A549 (cell line): ENCODE data around the gene BTBD16. TPM values are rescaled to one million over a fixed set of nuclear protein-coding genes. Genes with fewer than 3 reads are reported as not detected.

Source experiments
- ATAC-seq, 2 experiments: fragments of 200-7000 bp in 1 of 2; fragments of >200 bp in 1 of 2; cut with Nextera tagmentation in 1 of 2; cut with Tn5 transposase in 1 of 2; 3 replicates each; pipeline versions ENCODE4 v1.8.0 to v1.9.1; 2018 to 2020; ENCODE audit warnings: mild to moderate bottlenecking in 1 of 2, moderate library complexity in 1 of 2
- CTCF ChIA-PET: fragments of 300-600 bp; sonication (Branson Sonifier 250); formaldehyde crosslinking; extraction: SDS; loops from one replicate; lab custom pipeline; 2021; ENCODE audit warnings: antibody characterized with exemption, inconsistent platforms; lab: Yijun Ruan, JAX
- POLR2A ChIA-PET: fragments of 350-600 bp; formaldehyde crosslinking; extraction: SDS; loops from one replicate; lab custom pipeline; 2021; ENCODE audit warnings: antibody characterized with exemption, inconsistent platforms; lab: Yijun Ruan, JAX
- DNase-seq, 2 experiments: peaks; one replicate each; pipeline versions ENCODE4 v3.0.0 to v3.0.0-alpha.2; 2011 to 2016; ENCODE audit warnings: low read depth in 1 of 2, low spot score in 1 of 2
- FAIRE-seq: peaks from 2 replicates; lab custom pipeline; 2011; peaks lifted over from hg19 to GRCh38; lab: Jason Lieb, UNC
- H3K27ac ChIP-seq, 2 experiments: fragments of >200 bp; sonication (Bioruptor Twin); formaldehyde crosslinking; 3 replicates each; pipeline ENCODE4 v1.5.1; 2016 to 2017
- H3K4me1 ChIP-seq: fragments of >200 bp; sonication (Bioruptor Twin); formaldehyde crosslinking; 3 replicates; pipeline ENCODE4 v1.6.1; 2016
- H3K4me2 ChIP-seq: fragments of >200 bp; sonication (Bioruptor Twin); formaldehyde crosslinking; 3 replicates; pipeline ENCODE4 v1.6.1; 2016
- H3K4me3 ChIP-seq: fragments of >200 bp; sonication (Bioruptor Twin); formaldehyde crosslinking; 3 replicates; pipeline ENCODE4 v1.5.1; 2016
- H3K9me3 ChIP-seq: fragments of >200 bp; sonication (Bioruptor Twin); formaldehyde crosslinking; 3 replicates; pipeline ENCODE4 v1.6.1; 2016
- CEBPB ChIP-seq, 2 experiments: fragments of >200 bp in 1 of 2; sonication (Bioruptor Twin) in 1 of 2; formaldehyde crosslinking in 1 of 2; IDR thresholded peaks; 2 replicates each; pipeline ENCODE4 v1.6.1; 2012 to 2016
- CHD4 ChIP-seq: fragments of 200-600 bp; sonication (generic); IDR thresholded peaks from 2 replicates; pipeline ENCODE4 v1.6.1; 2016; ENCODE audit warnings: antibody characterized with exemption, mild to moderate bottlenecking, borderline replicate concordance
- FOXS1 ChIP-seq: fragments of 250-450 bp; sonication (Bioruptor Pico); IDR thresholded peaks from 2 replicates; pipeline ENCODE4 v1.5.0; 2020; ENCODE audit warnings: mild to moderate bottlenecking, moderate library complexity
- GATA3 ChIP-seq: IDR thresholded peaks from 2 replicates; pipeline ENCODE4 v1.6.1; 2012; ENCODE audit warnings: borderline replicate concordance
- HOXB5 ChIP-seq: fragments of 250-450 bp; sonication (Bioruptor Pico); IDR thresholded peaks from 2 replicates; pipeline ENCODE4 v1.5.0; 2020; ENCODE audit warnings: mild to moderate bottlenecking, moderate library complexity
- JUN ChIP-seq, 2 experiments: fragments of >200 bp; sonication (Bioruptor Twin); formaldehyde crosslinking; IDR thresholded peaks; 2 replicates in 1 of 2; 3 replicates in 1 of 2; pipeline ENCODE4 v1.6.1; 2016 to 2017
- JUNB ChIP-seq: fragments of >200 bp; sonication (Bioruptor Twin); formaldehyde crosslinking; IDR thresholded peaks from 2 replicates; pipeline ENCODE4 v1.6.1; 2016
- KDM1A ChIP-seq: fragments of 200-600 bp; sonication (generic); IDR thresholded peaks from 2 replicates; pipeline ENCODE4 v1.6.1; 2016; ENCODE audit warnings: low read depth, mild to moderate bottlenecking
- MAZ ChIP-seq: fragments of 150-350 bp; IDR thresholded peaks from 2 replicates; pipeline ENCODE4 v1.6.1; 2014; ENCODE audit warnings: antibody characterized with exemption, low read depth, low read length, borderline replicate concordance
- NFE2L2 ChIP-seq: fragments of 150-350 bp; conservative IDR thresholded peaks from 2 replicates; pipeline ENCODE4 v1.6.1; 2014; ENCODE audit warnings: low read length
- NPAS2 ChIP-seq: fragments of 250-450 bp; sonication (Bioruptor Pico); IDR thresholded peaks from 2 replicates; pipeline ENCODE4 v1.8.0; 2022; ENCODE audit warnings: mild to moderate bottlenecking, moderate library complexity, borderline replicate concordance
- NR3C1 ChIP-seq: fragments of >200 bp; sonication (Bioruptor Twin); formaldehyde crosslinking; IDR thresholded peaks from 3 replicates; pipeline ENCODE4 v1.6.1; 2017
- PHF8 ChIP-seq: fragments of 200-600 bp; sonication (generic); IDR thresholded peaks from 2 replicates; pipeline ENCODE4 v1.6.1; 2016; ENCODE audit warnings: low read depth, mild to moderate bottlenecking, antibody characterized with exemption, moderate library complexity, borderline replicate concordance
- POLR2A ChIP-seq: IDR thresholded peaks from 2 replicates; pipeline ENCODE4 v1.6.1; 2012; ENCODE audit warnings: mild to moderate bottlenecking, low read length
- RCOR1 ChIP-seq: fragments of 150-350 bp; IDR thresholded peaks from 2 replicates; pipeline ENCODE4 v1.6.1; 2014; ENCODE audit warnings: antibody characterized with exemption, low read length, low read depth
- ZFP36 ChIP-seq: fragments of 450-650 bp; IDR thresholded peaks from 2 replicates; pipeline ENCODE4 v1.6.1; 2014; ENCODE audit warnings: borderline replicate concordance; ENCODE audit not compliant: partially characterized antibody
- ZNF302 ChIP-seq: fragments of 250-450 bp; sonication (Bioruptor Pico); IDR thresholded peaks from 2 replicates; pipeline ENCODE4 v1.9.0; 2021; ENCODE audit warnings: inconsistent platforms, mild to moderate bottlenecking, moderate library complexity
- WGBS: methylation state at CpG from one replicate; pipeline ENCODE4 v1.1.6; 2017; ENCODE audit errors: missing lambda C conversion rate; 5-methylcytosine and 5-hydroxymethylcytosine counted together
- polyA plus RNA-seq, 4 experiments: library from polyadenylated mRNA; depleted of rRNA in 3 of 4; stranded (reverse); fragments of >200 nt; fragmentation: RNase III in 1 of 4; extraction: RNeasy Plus Mini Kit Qiagen cat#74134 plus additional on column Dnase treatment in 1 of 4; gene quantifications; 2 replicates in 3 of 4; 3 replicates in 1 of 4; pipeline ENCODE4 v1.2.3, GENCODE V29; 2011 to 2017
- TF ChIP-seq, protein P1 (sequence below): IDR thresholded peaks from 2 replicates; pipeline ENCODE4 v1.6.1; 2012
- TF ChIP-seq, protein P2 (sequence below): fragments of >200 bp; sonication (Bioruptor Twin); formaldehyde crosslinking; IDR thresholded peaks from 3 replicates; pipeline ENCODE4 v1.6.1; 2016
- TF ChIP-seq, protein P3 (sequence below): fragments of 250-450 bp; sonication (Bioruptor Pico); IDR thresholded peaks from 2 replicates; pipeline ENCODE4 v1.5.0; 2021; ENCODE audit warnings: mild to moderate bottlenecking, moderate library complexity, borderline replicate concordance

Gene BTBD16
- polyA plus RNA-seq, 2 of the 4 experiments (the other 2 are of a cell fraction): 0.32 to 2.1 TPM

DNA sequence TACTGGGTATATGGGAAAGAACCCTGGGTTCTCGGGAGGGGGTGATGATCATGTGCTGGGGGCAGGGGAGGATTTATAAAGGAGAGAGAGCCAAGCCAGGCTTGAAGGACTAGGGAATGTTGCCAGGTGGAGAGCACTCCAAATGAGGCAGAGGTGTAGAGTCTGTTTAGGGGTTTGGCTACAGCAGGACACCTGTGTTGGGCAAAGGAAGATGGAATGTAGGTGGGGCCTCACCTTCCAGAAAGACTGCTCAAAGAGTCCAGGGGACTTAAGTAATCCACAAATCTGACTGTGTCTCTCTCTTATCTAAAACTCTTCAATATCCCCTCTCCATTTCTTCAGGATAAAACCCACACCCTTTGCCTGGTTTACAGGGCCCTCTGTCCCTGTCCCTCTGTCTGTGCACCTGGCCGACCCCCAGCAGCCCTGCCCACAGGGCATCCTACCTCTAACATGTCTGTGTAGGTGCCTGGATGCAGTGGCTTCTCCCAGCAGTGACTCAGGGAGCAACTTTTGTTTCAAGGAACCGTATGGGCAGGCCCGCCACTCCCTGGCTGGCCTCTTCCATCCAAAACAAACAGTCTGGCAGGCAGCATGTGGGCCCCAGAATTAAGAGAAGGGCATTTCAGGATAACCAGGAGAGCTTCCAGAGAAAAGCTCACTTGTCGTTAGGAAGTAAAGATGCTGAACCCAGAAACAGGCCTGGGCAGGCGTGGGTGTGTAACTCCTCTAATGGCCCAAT, 92.8 kb downstream of the BTBD16 start:
- ATAC-seq: no peak; a peak in 1 of 6 replicates
- POLR2A ChIA-PET: interaction anchor here (0.6 to 1.3 kb wide), 2 partner anchors 8 to 10 kb away, joined by 3 read pairs; partner anchors contain the start of gene PLEKHA1
- TF ChIP-seq RCOR1 (no peak), PHF8 (no peak), KDM1A (no peak), GATA3 (no peak), CHD4 (no peak), ZNF302 (CRISPR knock-in tag) (no peak), JUNB (no peak), MAZ (no peak)
- TF ChIP-seq, protein P1, sequence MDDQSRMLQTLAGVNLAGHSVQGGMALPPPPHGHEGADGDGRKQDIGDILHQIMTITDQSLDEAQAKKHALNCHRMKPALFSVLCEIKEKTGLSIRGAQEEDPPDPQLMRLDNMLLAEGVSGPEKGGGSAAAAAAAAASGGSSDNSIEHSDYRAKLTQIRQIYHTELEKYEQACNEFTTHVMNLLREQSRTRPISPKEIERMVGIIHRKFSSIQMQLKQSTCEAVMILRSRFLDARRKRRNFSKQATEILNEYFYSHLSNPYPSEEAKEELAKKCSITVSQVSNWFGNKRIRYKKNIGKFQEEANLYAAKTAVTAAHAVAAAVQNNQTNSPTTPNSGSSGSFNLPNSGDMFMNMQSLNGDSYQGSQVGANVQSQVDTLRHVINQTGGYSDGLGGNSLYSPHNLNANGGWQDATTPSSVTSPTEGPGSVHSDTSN: no peak
- TF ChIP-seq, protein P2, sequence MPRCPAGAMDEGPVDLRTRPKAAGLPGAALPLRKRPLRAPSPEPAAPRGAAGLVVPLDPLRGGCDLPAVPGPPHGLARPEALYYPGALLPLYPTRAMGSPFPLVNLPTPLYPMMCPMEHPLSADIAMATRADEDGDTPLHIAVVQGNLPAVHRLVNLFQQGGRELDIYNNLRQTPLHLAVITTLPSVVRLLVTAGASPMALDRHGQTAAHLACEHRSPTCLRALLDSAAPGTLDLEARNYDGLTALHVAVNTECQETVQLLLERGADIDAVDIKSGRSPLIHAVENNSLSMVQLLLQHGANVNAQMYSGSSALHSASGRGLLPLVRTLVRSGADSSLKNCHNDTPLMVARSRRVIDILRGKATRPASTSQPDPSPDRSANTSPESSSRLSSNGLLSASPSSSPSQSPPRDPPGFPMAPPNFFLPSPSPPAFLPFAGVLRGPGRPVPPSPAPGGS: no peak

DNA sequence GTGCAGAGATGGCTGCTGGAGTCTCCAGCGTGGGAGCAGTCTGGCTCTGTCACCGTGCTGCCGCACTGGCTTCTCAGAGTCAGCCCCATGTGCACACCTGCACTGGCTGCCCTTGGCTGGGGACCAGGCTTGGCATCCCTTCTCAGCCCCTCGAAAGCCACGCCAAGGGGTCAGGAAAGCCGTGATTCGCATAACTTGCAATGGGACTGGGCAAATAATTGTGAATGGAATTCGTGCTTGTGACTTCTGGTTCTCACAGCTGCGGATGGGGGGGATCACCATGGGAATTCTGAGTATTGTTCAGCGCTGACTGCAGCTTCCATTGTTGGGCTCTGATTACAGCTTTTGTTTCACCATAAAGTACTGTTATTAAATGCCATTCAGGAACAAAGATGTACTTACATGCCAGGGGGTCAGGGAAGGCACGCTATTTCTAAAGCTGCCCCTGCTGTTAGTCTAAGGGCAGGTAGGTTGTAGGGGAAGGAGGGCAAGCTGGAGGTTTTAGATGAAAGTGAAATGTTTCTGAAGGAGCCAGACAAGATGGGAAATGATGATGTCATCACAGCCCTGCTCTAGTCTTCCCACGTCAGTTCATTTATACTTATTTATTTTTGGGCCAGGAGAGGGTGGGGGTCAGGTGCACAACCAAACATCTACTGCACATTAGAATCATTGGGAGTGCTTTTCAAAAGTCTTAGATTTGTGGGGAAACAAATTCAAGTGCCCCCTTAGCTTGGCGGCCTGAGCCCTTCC, 97.6 kb downstream of the BTBD16 start:
- WGBS: 63% methylated on average over 13 of the region's 13 CpGs
- Histone ChIP-seq H3K27ac (no peak overlapping the region), H3K4me1 (peaks cover 11% of the 10 kb centered on the region), H3K9me3 (peaks cover 12% of the 10 kb centered on the region; the same call in 1 of the 3 replicates), H3K4me2 (no peak overlapping the region), H3K4me3 (no peak overlapping the region)
- TF ChIP-seq KDM1A (no peak), NPAS2 (CRISPR knock-in tag) (no peak), CEBPB (IDR thresholded peaks at IDR 0.05) (no peak), MAZ (no peak), NR3C1 (no peak), POLR2A (no peak), NFE2L2 (no peak), FOXS1 (CRISPR knock-in tag) (no peak), HOXB5 (CRISPR knock-in tag) (no peak), ZFP36 (no peak), CHD4 (no peak), JUN (IDR thresholded peaks at IDR 0.05) (no peak), PHF8 (no peak)
- TF ChIP-seq, protein P3, sequence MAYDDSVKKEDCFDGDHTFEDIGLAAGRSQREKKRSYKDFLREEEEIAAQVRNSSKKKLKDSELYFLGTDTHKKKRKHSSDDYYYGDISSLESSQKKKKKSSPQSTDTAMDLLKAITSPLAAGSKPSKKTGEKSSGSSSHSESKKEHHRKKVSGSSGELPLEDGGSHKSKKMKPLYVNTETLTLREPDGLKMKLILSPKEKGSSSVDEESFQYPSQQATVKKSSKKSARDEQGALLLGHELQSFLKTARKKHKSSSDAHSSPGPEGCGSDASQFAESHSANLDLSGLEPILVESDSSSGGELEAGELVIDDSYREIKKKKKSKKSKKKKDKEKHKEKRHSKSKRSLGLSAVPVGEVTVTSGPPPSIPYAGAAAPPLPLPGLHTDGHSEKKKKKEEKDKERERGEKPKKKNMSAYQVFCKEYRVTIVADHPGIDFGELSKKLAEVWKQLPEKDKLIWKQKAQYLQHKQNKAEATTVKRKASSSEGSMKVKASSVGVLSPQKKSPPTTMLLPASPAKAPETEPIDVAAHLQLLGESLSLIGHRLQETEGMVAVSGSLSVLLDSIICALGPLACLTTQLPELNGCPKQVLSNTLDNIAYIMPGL: no peak
- no peak for FAIRE-seq
- DNase-seq: no peak
- no peak for ATAC-seq
- CTCF ChIA-PET: interaction anchor here (0.6 to 1.6 kb wide), 3 partner anchors 101 to 309 kb away, joined by 3 to 4 read pairs (median 3); no protein-coding TSS in a partner anchor
- POLR2A ChIA-PET: no interaction called here

More for the DNA sequence above, 92.8 kb downstream of the BTBD16 start:
- no peaks in the 10 kb centered on the region for H3K4me1 ChIP-seq
- DNase-seq (no peak), FAIRE-seq (no peak)
- CTCF ChIA-PET: interaction anchor here (1.0 kb wide), 2 partner anchors 9 to 10 kb away, joined by 3 read pairs; partner anchors contain the start of gene PLEKHA1
- H3K9me3 ChIP-seq: peaks cover 12% of the 10 kb centered on the region; the same call in 1 of the 3 replicates
- no peak overlapping the region for H3K4me3 ChIP-seq
- no peak overlapping the region for H3K4me2 ChIP-seq
- WGBS: 42% methylated on average over 4 of the region's 6 CpGs
- H3K27ac ChIP-seq: no peak overlapping the region
